ENCODE results near the gene SLC25A19. TPM values are rescaled to one million over a fixed set of nuclear protein-coding genes. Genes with fewer than 3 reads are reported as not detected.

The SLC25A19 gene
- total and polyA plus RNA-seq, 2 of the 8 experiments (the other 6 are each of a cell fraction or from before 2014, with no cell fraction given): 28.6 to 32.6 TPM

DNA sequence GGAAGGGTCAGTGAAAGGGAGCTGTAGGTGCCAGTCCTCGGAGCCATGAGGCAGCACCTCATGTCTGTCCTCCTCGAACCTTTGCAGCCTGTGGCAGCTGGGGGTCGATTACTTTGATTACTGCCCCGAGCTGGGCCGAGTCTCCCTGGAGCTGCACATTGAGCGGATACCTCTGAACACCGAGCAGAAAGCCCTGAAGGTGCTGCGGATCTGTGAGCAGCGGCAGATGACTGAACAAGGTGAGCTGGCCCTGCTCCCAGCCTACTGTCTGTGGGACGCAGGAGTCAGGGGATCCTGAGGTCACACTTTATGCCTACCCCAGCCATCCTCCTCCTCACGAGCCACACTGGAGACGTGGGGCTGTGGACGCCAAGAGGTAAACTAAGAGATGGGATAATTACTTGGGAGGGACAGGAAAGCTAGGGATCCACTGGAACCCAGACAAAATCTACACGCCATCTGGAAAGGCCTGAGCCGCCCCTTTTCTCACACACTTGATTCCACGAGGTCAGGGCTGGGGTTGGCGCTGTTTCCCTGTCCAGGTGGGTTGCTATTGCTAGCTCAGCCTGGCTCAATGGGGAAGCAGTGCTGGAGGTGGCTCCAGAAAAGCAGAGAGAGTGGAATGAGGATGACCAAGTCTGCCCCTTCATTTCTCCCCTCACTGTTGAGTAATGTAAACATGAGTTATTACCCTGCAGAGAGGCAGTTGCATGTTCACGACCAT, 57.3 kb downstream of the SLC25A19 start:
- H3K79me2 ChIP-seq (ENCODE audit: control insufficient read depth in 1 of 2, insufficient read depth in 2 of 2, low read length in 2 of 2): no peaks in the 10 kb centered on the region
- POLR2A ChIA-PET (ENCODE audit: partially characterized antibody): interaction anchor here (1.0 to 2.5 kb wide), 7 partner anchors 9 to 39 kb away, joined by 3 to 8 read pairs (median 5); partner anchors contain the start of genes GGA3 and MIF4GD
- DNase-seq (ENCODE audit: low read depth in 1 of 2, low spot score in 2 of 2): no peak
- H3K56ac ChIP-seq (replicated peaks; ENCODE audit: insufficient read length, low read depth, low read length): no peak overlapping the region
- 92% methylated on average over 18 of the region's 18 CpGs; no CpG with 5 or more reads in 1 of the 2 experiments for WGBS, 2 experiments (ENCODE audit: extremely low coverage in 1 of 2, insufficient coverage in 1 of 2, insufficient read length in 1 of 2, insufficient replicate concordance in 2 of 2, low coverage in 1 of 2, low lambda C conversion rate in 2 of 2, missing lambda C conversion rate in 1 of 2)
- no peak overlapping the region for H3K27ac ChIP-seq (ENCODE audit: low read depth, low read length)
- no peak overlapping the region for H3K4ac ChIP-seq (replicated peaks; ENCODE audit: insufficient read length, low read depth, low read length)
- H3K23ac ChIP-seq (ENCODE audit: insufficient read length): no peak overlapping the region
- no peak overlapping the region for H2AK5ac ChIP-seq (ENCODE audit: low read depth, low read length)
- no peak overlapping the region for H3K4me2 ChIP-seq (ENCODE audit: insufficient read depth in 1 of 2, low read depth in 2 of 2, low read length in 2 of 2)
- H2BK5ac ChIP-seq (ENCODE audit: low read depth, low read length): no peak overlapping the region
- H3K9me3 ChIP-seq (ENCODE audit: insufficient read depth in 2 of 2, low read depth in 1 of 2, low read length in 1 of 2): no peaks in the 10 kb centered on the region
- H3K14ac ChIP-seq (ENCODE audit: insufficient read length): no peak overlapping the region
- H4K5ac ChIP-seq (ENCODE audit: insufficient read length, low read depth, low read length): no peak overlapping the region
- no peak overlapping the region for H3K18ac ChIP-seq (ENCODE audit: extremely low read depth, low read length)
- no peak for FAIRE-seq
- no peak overlapping the region for H3K4me3 ChIP-seq (ENCODE audit: extremely low read depth in 1 of 4, insufficient read depth in 2 of 4, low read depth in 3 of 4, low read length in 4 of 4)
- no peaks in the 10 kb centered on the region for H3K79me1 ChIP-seq (ENCODE audit: low read depth, low read length)
- no peak overlapping the region for H4K8ac ChIP-seq (ENCODE audit: extremely low read depth, insufficient read depth, low read length)
- peaks cover 0 to 7% of the 10 kb centered on the region in 2 experiments for H4K20me1 ChIP-seq (replicated peaks in 1 of 2; ENCODE audit: control insufficient read depth in 1 of 2, insufficient read depth in 2 of 2, low read length in 2 of 2)
- peaks cover 23 to 76% (median 64%) of the 10 kb centered on the region in 4 experiments for H3K36me3 ChIP-seq (ENCODE audit: control insufficient read depth in 2 of 4, insufficient read depth in 4 of 4, low read length in 3 of 4)
- H3K4me1 ChIP-seq (replicated peaks in 1 of 4; ENCODE audit: control insufficient read depth in 3 of 4, insufficient read depth in 4 of 4, low read length in 3 of 4): no peaks in the 10 kb centered on the region
- H3K9ac ChIP-seq (replicated peaks in 1 of 4; ENCODE audit: extremely low read depth in 1 of 4, low read depth in 3 of 4, low read length in 3 of 4): no peak overlapping the region
- H4K91ac ChIP-seq (replicated peaks; ENCODE audit: insufficient read length, low read length): no peak overlapping the region
- H2AFZ ChIP-seq (ENCODE audit: low read length): no peak overlapping the region
- no peak overlapping the region for H2BK12ac ChIP-seq (ENCODE audit: low read depth, low read length)
- no peaks in the 10 kb centered on the region for H3K23me2 ChIP-seq (ENCODE audit: low read depth, low read length)
- H2BK120ac ChIP-seq (replicated peaks; ENCODE audit: low read depth, low read length): no peak overlapping the region
- CTCF ChIA-PET (ENCODE audit: partially characterized antibody): interaction anchor here (0.7 to 6.9 kb wide), 5 partner anchors 8 to 313 kb away, joined by 3 to 84 read pairs (median 4); no protein-coding TSS in a partner anchor
- no peak overlapping the region for H2BK20ac ChIP-seq (ENCODE audit: low read length)
- H2BK15ac ChIP-seq (ENCODE audit: low read length): no peak overlapping the region
- no peaks in the 10 kb centered on the region for H3K27me3 ChIP-seq (replicated peaks in 1 of 4; ENCODE audit: control insufficient read depth in 3 of 4, extremely low read depth in 1 of 4, insufficient read depth in 3 of 4, low read length in 3 of 4)
- TF ChIP-seq RNF2 (IDR thresholded peaks at IDR 0.05; ENCODE audit: borderline replicate concordance, low read depth, low read length, missing control alignments, poor library complexity, severe bottlenecking) (no peak), SIX5 (IDR thresholded peaks at IDR 0.05; ENCODE audit: low read depth, low read length) (no peak), CBX5 (IDR thresholded peaks at IDR 0.05; ENCODE audit: low read depth, low read length) (no peak), TAF7 (optimal IDR thresholded peaks at IDR 0.05; ENCODE audit: borderline replicate concordance, low read depth, low read length) (no peak), MAFK (IDR thresholded peaks at IDR 0.05; ENCODE audit: low read depth, low read length) (no peak), YY1 (IDR thresholded peaks at IDR 0.05; ENCODE audit: low read depth, low read length) (no peak), BRCA1 (IDR thresholded peaks at IDR 0.05; ENCODE audit: low read depth, low read length) (no peak), KDM5A (IDR thresholded peaks at IDR 0.05; ENCODE audit: low read length) (no peak)
- TF ChIP-seq, protein P1, sequence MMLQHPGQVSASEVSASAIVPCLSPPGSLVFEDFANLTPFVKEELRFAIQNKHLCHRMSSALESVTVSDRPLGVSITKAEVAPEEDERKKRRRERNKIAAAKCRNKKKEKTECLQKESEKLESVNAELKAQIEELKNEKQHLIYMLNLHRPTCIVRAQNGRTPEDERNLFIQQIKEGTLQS (IDR thresholded peaks at IDR 0.05; ENCODE audit: insufficient read depth, low read depth, low read length): no peak
- TF ChIP-seq, protein P2, sequence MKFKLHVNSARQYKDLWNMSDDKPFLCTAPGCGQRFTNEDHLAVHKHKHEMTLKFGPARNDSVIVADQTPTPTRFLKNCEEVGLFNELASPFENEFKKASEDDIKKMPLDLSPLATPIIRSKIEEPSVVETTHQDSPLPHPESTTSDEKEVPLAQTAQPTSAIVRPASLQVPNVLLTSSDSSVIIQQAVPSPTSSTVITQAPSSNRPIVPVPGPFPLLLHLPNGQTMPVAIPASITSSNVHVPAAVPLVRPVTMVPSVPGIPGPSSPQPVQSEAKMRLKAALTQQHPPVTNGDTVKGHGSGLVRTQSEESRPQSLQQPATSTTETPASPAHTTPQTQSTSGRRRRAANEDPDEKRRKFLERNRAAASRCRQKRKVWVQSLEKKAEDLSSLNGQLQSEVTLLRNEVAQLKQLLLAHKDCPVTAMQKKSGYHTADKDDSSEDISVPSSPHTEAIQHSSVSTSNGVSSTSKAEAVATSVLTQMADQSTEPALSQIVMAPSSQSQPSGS (IDR thresholded peaks at IDR 0.05; ENCODE audit: low read length): no peak
